Stimulated activated CD8-positive, alpha-beta memory T cell treated with anti-CD3 and anti-CD28 coated beads, Interleukin-7, amount 100 ng/mL, for 4 hours (primary cell): Measurements from ENCODE around the gene SAMD4A.
A peak's percentile ranks its signal among the peaks of the same experiment; 100 is the strongest.
"Not testable (repeated sequence)": the region's sequence is repeated elsewhere in the genome, so short reads cannot be mapped to it uniquely, and the experiment has no call there.

Experiments
- DNase-seq, 2 donors: peaks; one replicate each; pipeline ENCODE4 v3.0.0-alpha.2; 2020; ENCODE audit warnings: low read depth in 2 of 2

The SAMD4A gene

DNA sequence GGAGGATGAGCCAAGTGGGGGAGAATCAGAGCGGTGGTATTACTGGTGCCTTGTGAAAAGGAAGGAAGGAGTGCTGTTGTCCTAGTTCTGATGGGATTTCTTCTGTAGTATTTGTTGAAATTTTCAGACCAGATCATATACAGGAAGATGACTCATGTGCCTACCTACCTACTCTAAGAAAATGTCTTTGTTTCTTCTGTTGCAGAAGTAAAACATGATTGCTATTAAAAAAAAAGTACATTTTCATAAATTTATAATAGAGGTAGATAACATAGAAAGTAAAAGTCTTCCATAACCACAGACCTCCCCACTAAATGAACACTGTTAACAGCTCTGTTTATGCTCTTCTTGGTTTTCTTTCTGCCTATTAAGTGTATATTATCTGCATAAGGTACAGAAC is 26.9 kb downstream of the SAMD4A start:
- DNase-seq = no peak

DNA sequence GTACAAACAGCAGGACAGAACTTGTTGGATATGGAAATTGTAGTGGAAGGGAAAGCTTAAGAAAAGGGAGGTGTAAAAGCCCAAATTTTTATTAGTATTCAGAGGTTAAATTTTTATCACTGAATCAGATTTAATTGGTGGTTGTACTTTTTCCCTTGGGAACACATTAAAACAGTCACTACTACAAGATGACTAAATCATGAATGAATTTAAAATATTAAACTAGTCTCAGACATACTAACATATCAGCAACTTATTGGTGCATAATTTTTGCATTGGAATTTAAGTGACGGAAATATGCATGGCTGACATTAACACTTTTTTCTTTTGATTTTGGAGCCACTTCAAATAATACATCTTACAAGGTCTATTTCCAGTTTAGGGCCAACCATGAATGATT is 27.6 kb downstream of the SAMD4A start:
- no peak for DNase-seq

DNA sequence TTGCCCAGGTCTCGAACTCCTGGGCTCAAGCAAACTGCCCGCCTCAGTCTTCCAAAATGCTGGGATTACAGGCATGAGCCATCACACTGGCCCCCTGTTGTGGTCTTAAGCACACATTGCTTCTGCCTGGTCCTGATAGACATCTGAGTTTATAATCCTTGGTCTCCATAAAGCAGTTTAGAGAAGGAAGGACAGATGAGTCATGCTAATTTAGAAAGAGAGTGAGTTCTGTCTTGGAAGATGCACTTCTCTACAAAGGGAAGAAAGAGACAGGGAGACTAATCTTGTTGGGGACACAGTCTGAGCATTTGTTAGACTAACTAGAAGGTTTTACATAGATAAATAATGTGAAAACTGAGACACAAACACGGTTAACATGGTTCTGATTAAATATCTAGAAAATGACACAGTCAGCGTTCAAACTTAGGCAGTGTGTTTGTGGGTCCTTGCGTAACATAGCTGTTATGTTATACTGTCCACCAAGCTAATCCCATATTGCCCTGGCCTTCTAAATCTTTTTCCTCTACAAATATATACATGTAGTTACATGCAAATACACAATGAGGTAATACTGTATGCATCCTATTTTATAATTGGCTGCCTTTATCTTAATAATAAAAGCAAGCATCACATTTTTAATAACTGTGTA is 31.0 kb downstream of the SAMD4A start:
- DNase-seq = no peak

DNA sequence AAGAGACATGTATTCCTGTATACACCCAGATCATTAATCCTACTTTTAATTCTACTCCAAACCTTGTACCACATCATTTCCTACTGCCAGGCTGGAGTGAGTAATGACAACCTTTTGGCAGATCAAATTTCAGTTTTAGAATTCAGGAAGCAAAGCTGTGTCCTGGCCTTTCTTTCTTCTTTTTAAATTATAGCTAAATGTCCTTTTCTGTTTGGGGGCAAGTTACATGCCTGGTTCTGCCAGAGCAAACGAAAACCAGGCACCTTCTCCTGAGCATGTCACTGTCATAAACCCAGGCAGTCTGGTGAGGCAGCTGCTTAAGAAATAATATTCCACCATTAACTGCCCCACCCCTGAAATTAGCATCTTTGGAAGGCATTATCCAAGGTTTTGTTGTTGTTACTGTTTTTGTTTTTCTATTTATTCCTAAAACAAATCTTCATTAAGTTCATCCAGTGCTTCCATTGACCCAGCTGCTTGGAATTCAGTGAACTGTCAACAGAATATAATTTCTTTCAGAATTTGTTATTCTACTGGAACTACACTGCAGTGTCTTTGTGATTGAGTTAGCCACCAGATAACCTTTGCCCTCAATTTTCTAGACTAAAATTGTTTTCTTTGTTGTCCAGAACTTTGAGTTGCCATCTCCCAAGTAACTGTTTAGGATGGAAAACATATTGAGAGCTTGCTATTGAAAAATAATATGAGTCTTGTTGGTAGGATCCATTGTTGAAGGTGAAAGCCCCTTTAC is 33.2 kb downstream of the SAMD4A start:
- no peak for DNase-seq

DNA sequence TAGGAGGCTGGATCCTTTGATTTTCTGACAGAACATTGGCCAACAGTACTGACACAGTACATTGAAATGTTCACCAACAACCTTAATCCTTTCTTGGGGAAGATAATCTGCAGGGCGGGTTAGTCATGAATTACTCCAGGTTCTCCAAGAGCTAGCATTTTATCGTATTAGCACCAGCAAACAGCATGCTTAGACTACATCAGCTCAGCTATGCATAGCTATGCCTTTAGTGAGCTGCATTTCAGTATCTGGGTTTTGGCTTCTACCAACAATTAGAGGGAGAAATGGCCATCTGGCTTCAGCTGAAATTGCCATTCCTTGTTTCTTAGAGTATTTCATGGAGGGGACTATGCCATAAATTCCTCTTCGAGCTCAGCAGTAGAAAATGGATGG is 33.8 kb downstream of the SAMD4A start:
- DNase-seq = no peak

DNA sequence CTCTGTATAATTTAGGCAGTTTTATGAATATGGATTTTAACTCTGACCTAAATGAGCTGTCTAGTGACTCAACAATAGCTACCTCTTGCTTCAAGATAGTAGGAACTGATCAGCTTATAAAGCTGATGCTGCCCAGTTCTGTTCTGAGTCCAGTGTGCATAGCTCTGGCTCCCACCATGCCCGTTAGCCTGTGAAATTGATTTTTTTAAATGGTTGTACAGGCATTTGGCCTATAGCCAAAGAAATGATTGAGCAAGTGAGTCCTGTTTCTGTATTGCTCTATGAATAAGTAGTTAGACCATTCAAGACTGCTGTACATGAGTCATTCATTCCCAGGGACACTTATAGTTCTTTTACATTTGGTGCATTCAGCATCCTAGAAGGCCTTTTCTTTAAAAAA is 36.4 kb downstream of the SAMD4A start:
- no peak for DNase-seq

DNA sequence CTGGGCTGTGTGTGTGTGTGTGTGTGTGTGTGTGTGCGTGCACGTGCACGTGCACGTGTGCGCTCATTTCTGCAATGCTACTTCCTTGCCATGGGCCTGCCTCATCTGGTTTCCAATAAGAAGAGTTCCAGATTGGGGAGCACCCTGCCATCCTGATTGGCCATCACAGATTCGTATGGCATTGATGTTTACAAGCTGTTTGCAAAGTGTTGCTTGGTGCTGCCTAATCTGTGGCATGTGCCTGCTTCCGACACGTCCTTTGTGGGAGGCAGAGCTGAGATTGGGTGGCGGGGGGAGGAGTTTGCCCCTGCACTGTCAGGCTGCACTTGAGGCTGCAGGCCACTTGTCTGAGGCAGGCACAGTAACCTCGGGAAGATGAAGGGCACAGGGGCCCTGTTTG is 39.2 kb downstream of the SAMD4A start:
- no peak for DNase-seq

DNA sequence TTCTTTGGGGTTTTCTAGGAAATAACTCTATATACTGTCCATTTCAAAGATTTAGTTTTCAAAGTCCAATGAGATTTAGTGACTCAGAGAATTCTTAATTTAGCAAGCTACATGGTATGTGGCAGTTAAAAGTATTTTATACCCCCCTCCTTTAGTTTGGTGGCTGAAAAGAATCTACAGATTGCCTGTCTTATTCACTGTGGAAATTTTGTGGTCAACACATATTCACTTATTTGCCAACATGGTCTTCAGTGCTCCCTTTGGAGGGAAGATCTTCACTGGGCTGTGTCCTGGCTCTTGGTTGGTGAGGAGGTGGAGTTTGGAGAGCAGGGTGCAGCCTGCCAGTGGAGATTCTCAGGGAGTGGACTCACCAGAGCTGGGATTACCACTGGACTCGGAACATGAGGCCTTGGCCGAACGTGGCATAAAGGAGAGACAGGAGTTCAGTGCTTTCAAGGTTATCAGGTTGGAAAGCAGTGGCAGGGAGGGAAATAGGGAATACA is 39.8 kb downstream of the SAMD4A start:
- DNase-seq = no peak

DNA sequence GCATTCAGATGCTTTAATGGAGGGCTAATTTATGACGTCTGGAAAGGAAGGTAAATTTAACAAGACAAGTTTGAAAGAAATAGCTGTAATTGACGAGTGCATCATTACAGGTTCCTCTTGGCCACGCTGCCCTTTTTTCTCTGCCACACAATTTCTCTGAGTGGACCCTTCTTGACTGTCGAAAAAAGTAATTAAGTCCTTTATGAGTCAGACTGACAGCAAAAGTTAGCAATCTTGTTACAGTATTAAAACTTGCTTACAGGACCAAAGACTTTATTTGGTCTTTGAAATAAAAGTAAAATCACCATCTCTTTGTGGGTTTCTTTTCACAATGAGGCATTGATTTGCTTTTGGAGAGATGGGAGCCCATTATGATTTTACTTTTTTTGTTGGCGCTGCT is 42.6 kb downstream of the SAMD4A start:
- no peak for DNase-seq

DNA sequence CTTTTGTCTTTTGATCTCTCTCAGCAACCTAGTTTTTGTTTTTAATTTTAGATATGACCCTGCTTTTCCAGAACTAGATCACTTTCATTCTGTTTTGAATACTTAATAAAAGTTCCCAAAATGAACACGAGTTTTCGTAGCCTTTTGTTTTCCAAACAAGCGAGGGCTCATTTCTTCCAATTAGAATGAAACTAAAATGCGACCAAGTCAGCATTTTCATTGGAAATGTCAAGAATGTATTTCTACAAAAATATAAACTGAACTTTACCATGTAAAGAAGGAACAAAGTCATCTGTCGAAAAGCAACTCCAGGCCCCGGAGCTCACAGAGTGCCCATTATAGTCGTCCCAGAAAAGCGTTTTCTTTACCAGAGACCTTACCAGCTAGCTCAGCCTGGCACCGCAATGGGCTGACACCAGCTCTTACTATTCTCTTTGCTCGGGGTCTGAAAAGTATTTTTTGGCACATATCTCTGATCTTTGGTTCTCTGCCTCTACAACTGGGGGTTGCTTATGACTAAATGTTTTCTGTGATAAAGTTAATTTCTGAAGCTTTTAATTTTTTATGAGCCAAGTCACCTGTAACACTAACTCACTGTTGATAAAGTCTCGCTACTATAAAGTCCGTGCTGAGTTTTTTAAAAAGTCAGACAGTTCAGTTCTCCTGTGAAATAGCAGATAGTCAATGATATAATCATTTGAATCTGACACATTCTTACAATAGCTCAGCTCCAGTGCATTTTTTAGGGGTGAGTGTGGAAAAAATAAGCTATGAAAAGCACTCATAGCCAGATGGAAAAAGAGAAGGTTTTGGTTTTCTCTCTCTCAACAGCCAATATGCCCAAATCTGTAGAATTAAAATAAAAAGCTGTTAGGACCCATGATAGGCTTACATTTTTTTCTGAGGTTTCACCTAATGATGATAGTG is 43.4 kb downstream of the SAMD4A start:
- no peak for DNase-seq

DNA sequence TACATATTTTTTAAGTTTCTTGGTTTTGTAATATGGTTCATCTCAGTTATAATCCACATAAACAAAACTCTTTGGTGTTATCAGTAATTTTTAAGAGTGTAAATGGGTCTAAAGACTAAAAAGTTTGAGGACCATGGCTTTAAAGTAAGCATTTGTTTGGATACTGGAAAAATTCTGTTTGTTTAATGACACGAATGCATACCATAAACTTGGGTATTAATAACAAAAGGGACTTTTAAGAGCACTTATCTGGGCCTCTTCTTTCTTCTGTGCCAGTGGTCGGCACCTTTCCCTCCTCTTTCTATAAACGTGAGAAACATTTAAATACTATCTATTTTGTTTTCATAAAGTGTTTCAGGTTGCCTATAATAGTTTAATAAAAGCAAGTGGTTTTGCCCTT is 47.4 kb downstream of the SAMD4A start:
- DNase-seq = no peak

DNA sequence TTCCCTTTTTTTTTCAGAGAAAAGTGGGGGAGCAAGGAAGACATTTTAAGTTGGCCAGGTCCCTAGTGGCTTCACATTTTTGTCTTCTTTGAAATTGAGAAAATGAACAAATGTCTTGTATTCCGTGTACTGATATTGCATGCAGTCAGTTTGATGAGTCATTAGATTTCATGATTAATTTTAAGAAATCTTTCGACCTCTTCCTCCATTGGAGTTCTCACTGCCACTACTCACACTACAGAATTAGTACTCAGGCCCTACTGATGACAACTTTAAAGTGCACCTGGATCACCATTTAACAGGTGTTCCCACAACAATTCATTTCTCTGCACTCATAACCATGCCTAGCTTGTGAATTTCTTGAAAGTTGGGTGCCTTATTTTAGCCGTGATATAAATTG is 50.5 kb downstream of the SAMD4A start:
- no peak for DNase-seq

DNA sequence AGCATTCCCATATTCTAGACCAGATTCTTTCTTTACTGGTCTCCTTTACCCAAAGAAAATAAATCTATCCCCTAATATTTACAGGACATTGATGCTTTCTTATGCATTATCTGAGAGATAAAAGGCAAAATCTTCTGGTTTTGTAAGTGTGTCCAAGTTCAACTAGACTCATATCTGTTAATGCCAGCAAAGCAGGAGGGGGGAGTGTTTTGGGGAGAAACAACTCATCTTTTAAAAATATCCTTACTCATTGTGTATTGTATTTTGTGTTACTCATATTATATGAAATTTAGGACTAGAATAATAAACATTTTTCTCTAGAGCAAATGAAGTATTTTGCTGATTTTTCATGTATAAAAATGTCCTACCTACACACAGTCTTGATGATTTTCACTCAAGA is 54.8 kb downstream of the SAMD4A start:
- no peak for DNase-seq

DNA sequence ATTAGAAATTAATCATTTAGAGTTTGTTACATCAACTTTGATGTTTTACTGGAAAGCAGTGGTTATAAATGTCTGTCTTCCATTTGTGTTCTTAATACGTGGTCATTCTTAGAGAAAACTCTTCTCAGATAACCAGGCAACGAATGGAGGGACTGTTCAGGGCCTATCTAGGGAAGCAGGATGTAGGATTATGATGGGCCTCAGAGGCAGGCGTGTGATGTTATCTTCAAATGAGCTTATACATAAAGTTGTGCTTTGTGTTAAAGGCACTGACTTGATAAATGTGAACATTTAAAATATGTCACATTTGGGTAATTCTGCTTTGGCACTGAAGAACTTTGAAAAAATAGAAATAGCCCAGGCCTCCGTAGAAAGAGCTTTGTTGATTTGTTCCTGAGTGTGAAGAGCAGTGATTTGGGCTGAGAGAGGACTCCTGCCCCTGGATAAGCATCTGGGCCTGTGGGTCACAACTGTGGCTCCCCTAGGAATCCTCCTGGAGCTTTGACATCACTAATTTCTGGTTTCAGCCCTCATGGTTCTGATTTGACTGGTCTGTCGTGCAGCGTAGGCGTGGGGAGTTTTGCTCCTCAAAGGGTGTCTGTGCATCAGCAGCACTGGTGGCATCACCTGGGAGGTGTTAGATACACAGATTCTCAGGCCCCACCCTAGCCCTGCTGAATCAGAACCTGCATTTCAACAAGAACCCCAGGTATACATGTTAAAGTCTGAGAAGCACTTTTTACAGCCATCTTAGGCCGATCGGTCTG is 55.4 kb downstream of the SAMD4A start:
- DNase-seq = peak in 1 of 2 donors; percentile 2

DNA sequence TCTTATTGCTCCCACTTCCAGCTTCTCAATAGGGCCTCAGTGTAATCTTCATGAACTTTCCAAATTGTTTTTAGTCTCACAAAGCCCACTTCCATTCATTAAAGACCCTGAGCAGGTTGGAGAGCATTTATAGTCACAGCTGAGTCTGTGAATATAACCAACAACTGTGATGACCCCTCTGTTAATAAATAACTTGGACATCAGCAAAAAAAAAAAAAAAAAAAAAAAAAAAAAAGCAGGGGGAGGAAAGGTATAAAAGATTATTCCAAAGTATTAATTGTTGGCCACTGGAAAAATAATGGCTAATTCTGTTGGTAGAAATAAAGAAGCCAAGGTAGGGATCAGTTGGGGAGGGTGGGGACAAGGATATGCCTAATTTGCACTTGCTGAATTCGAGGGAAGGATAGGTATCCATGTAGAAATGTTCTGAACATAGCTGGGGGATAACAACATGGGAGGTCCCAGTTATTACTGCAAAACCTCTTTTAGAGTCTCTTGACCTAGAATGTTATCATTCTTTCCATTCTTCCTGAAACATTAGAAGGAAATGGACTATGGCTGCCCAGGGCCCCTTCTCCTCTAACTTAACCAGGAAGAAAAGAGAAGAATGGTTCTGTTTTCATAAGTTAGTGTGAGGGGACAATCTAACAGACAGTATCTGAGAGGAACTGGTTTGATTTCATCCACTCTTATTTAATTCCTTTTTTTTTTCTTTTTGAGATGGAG is 56.5 kb downstream of the SAMD4A start:
- DNase-seq = no peak

DNA sequence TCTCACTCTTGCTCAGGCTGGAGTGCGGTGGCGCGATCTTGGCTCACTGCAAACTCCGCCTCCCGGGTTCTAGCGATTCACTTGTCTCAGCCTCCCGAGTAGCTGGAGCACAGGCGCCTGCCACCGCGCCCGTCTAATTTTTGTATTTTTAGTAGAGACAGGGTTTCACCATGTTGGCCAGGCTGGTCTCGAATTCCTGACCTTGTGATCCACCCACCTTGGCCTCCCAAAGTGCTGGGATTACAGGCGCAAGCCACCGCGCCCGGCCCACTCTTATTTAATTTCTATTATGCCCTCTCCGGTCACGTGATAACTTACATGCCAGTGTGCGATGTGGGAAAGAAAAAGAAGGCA is 57.1 kb downstream of the SAMD4A start:
- not testable (repeated sequence) for DNase-seq

DNA sequence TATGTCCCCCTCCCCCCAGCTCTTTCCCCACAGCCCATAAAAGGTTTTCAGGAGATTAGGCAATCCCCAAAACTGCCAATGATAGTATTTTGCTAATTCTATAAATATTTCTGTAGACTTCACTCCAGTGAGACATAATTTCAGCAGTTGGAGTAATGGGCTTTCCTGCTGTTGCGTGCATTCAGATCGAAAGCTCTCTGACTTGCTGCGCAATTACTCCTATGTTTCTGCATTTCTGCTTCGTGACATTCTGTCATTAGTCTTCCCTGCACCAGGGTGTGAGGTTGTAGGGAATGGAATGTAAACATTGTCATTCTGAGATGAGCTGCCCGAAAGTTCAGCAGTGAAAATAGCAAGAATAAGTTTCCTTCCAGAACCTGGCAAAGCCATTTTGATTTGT is 58.2 kb downstream of the SAMD4A start:
- DNase-seq = no peak

DNA sequence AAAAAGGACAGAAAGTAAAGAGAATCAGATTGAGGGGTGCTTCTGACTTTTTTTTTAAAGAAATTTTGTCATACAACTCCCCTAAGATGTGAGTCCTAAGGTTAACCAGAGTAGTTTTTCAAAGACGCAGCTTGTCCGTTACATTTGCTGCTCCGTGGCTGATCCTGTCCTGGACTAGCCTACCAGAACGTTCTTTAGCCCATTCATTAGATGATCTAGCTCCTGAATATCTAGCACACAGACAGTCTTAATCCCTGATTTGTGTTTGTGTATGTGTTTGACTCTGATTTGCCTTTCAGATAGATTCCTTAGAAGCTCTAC is 60.3 kb downstream of the SAMD4A start:
- DNase-seq = no peak

DNA sequence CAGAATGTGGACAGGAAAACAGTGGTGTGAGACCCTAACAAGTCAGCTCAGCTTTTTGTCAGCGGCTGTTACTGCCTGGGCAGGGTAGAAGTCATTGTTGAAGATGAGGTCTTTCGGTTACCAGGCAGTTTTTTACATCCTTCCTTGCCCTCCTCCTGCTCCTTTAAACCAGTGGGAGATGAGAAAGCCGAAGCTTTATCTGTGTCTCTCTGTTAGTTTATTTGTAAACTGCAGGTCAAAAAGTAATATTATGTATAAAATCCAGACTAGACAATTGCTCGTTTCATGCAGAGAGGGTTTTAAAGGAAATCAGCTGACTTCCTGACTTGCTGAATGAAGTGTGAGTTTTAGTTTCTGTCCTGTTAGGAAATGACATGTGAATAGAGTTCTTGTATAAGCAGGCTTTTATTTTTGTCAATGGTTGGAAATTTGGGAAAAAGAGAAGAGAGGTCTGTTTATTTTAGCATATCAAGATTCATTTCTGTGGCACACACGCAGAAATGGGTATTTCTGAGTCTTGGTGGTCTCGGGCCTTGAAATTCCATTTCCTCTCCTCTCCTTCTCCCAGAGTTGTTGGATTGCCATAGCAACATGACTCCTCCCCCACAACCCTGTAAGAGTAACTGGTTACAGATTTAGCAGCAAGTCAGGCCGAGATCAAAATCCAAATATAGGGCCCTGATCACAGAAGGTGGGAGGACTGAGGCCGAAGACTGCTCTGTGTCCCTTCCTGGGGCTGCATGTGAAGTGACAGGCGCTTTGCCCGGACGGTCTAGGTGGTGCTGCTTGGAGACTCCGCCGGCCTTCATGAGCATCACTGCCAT is 60.8 kb downstream of the SAMD4A start:
- peak; percentile 7 to 12 for DNase-seq

DNA sequence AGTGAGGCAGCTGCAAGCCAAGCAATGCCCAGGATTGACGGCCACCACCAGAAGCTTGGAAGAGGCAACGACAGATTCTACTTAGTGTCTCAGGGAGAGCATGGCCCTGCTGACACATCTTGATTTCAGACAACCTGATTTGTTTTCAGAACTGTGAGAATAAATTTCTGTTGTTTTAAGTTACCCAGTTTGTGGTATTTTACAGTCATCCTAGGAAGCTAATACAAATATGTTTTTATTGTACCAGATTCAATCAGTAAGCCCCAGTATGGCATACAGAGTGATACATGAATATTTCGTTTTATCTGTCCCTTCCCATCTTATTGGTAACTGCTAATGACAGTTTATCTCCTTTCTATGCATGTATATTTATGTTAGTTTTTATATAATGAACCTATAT is 62.3 kb downstream of the SAMD4A start:
- no peak for DNase-seq
